Trophoblast cell (in vitro differentiated cells and primary cell): ENCODE measurements around the gene MMAB.

Experiments used
- DNase-seq, 2 donors: peaks; one replicate each; pipeline ENCODE4 v3.0.0-alpha.2; 2016
- H2AFZ ChIP-seq: 2 replicates; pipeline ENCODE4 v1.6.1; 2013; ENCODE audit warnings: low read length, moderate library complexity, mild to moderate bottlenecking; ENCODE audit not compliant: insufficient read depth, poor library complexity
- H2AK5ac ChIP-seq: 2 replicates; pipeline ENCODE4 v1.6.1; 2013; ENCODE audit warnings: mild to moderate bottlenecking, low read length
- H2BK120ac ChIP-seq: 2 replicates; pipeline ENCODE4 v1.6.1; 2013; ENCODE audit warnings: low read length, mild to moderate bottlenecking, moderate library complexity; ENCODE audit not compliant: insufficient read depth, poor library complexity
- H2BK12ac ChIP-seq: 2 replicates; pipeline ENCODE4 v1.6.1; 2013; ENCODE audit warnings: mild to moderate bottlenecking, low read length, moderate library complexity
- H2BK5ac ChIP-seq: 2 replicates; pipeline ENCODE4 v1.6.1; 2013; ENCODE audit warnings: low read length, low read depth, moderate library complexity, mild to moderate bottlenecking; ENCODE audit not compliant: poor library complexity
- H3K14ac ChIP-seq: 2 replicates; pipeline ENCODE4 v1.6.1; 2013; ENCODE audit warnings: mild to moderate bottlenecking, low read length
- H3K18ac ChIP-seq: 2 replicates; pipeline ENCODE4 v1.6.1; 2013; ENCODE audit warnings: mild to moderate bottlenecking, low read length
- H3K23ac ChIP-seq: 2 replicates; pipeline ENCODE4 v1.6.1; 2013; ENCODE audit warnings: low read length
- H3K27ac ChIP-seq: 2 replicates; pipeline ENCODE4 v1.5.1; 2013; ENCODE audit warnings: low read depth, mild to moderate bottlenecking, inconsistent platforms, low read length, moderate library complexity
- H3K27me3 ChIP-seq: 2 replicates; pipeline ENCODE4 v1.6.1; 2013; ENCODE audit warnings: inconsistent platforms, mild to moderate bottlenecking, low read length, moderate library complexity; ENCODE audit not compliant: insufficient read depth
- H3K36me3 ChIP-seq, 2 experiments: 1 replicate in 1 of 2; 2 replicates in 1 of 2; pipeline ENCODE4 v1.6.1; 2013; ENCODE audit warnings: low read length in 2 of 2, mild to moderate bottlenecking in 2 of 2, moderate library complexity in 1 of 2; ENCODE audit not compliant: insufficient read depth in 2 of 2, control insufficient read depth in 1 of 2
- H3K4ac ChIP-seq: 2 replicates; pipeline ENCODE4 v1.6.1; 2013; ENCODE audit warnings: low read depth, mild to moderate bottlenecking, low read length, moderate library complexity
- H3K4me1 ChIP-seq, 2 experiments: 1 replicate in 1 of 2; 2 replicates in 1 of 2; pipeline ENCODE4 v1.6.1; 2013; ENCODE audit warnings: low read length in 2 of 2, mild to moderate bottlenecking in 2 of 2, moderate library complexity in 1 of 2; ENCODE audit not compliant: insufficient read depth in 2 of 2, control insufficient read depth in 1 of 2
- H3K4me2 ChIP-seq: 2 replicates; pipeline ENCODE4 v1.6.1; 2013; ENCODE audit warnings: inconsistent platforms, mild to moderate bottlenecking, low read length, moderate library complexity
- H3K4me3 ChIP-seq: 2 replicates; pipeline ENCODE4 v1.5.1; 2013; ENCODE audit warnings: mild to moderate bottlenecking, low read depth, low read length, inconsistent platforms
- H3K79me1 ChIP-seq: one replicate; pipeline ENCODE4 v1.6.1; 2013; ENCODE audit warnings: low read length
- H3K79me2 ChIP-seq: 2 replicates; pipeline ENCODE4 v1.6.1; 2013; ENCODE audit warnings: low read length, mild to moderate bottlenecking; ENCODE audit not compliant: control insufficient read depth, insufficient read depth, poor library complexity
- H3K9ac ChIP-seq: 2 replicates; pipeline ENCODE4 v1.6.1; 2013; ENCODE audit warnings: mild to moderate bottlenecking, low read length
- H3K9me3 ChIP-seq: 2 replicates; pipeline ENCODE4 v1.6.1; 2013; ENCODE audit warnings: low read depth, mild to moderate bottlenecking, control low read depth, inconsistent platforms, low read length; ENCODE audit not compliant: insufficient read depth
- H4K12ac ChIP-seq: 2 replicates; pipeline ENCODE4 v1.6.1; 2013; ENCODE audit warnings: low read depth, mild to moderate bottlenecking, low read length, moderate library complexity
- H4K8ac ChIP-seq: 2 replicates; pipeline ENCODE4 v1.6.1; 2013; ENCODE audit warnings: low read depth, mild to moderate bottlenecking, low read length, moderate library complexity
- H4K91ac ChIP-seq: one replicate; pipeline ENCODE4 v1.6.1; 2013; ENCODE audit warnings: low read depth, mild to moderate bottlenecking, low read length, moderate library complexity
- WGBS: extraction: QIAGEN DNeasy Blood & Tissue Kit; methylation state at CpG from one replicate; pipeline ENCODE4 v1.1.7; 2013; ENCODE audit warnings: missing lambda C conversion rate; ENCODE audit not compliant: insufficient read length, insufficient coverage; ENCODE audit errors: extremely low coverage; 5-methylcytosine and 5-hydroxymethylcytosine counted together

Gene MMAB

DNA sequence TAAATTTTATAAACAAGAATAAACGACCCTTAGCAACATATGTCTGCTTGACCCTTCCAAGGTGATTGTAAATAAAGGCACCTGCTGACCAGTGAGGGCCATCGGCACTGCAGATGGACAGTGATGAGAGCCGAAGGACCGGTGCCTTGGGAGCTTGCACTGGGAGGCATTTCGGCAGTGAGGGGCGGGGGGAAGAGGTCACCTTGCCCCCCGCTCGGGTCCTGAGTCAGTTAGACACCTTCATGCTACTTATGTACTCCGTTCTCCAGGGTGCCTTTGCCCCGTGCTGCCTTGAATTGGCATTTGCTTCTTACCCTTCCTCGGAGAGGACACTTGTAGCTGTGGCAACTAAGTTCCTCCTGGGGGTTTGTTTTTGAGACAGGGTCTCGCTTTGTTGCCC, 23.0 kb downstream of the MMAB start:
- WGBS: no CpG with 5 or more reads among the region's 12 CpGs
- H3K4me3 ChIP-seq: no peak overlapping the region

DNA sequence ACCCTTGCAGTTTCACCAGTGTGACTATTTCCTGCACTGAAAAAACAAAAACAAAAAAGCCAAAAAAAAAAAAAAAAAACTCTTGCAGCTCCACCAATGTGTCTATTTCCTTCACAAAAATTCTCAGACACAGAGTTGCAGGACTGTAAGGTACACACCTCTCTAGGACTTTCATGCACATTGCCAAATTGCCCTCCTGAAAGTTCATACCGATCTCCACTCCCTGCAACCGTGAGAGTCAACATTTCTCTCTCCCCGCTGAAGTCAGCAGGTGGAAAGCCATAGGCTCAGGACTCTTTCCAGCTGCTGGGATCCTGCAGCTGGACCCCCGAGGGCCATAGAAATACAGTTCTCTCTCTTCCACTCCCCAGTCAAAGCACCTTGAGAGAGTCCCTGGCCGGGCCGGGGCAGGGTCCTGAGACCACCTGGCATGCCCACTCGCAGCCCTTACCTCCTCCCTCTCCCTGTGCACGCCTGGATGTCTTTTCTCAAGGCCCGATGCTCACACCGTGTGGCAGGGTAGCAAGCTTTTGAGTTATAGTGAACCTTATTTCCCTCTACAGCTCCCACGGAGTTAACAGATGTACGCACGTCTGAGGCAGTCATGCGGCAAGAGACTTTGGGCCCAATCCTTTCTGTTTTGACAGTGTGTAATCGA, 23.6 kb downstream of the MMAB start:
- no CpG with 5 or more reads among the region's 15 CpGs for WGBS
- H3K4me2 ChIP-seq: no peak overlapping the region
- H4K12ac ChIP-seq: no peak overlapping the region
- peaks cover 0 to 3% of the 10 kb centered on the region in 2 experiments for H3K4me1 ChIP-seq
- no peaks in the 10 kb centered on the region for H3K9me3 ChIP-seq
- no peak overlapping the region for H2BK120ac ChIP-seq
- no peak overlapping the region for H2BK5ac ChIP-seq
- no peak overlapping the region for H3K27ac ChIP-seq
- H3K23ac ChIP-seq: no peak overlapping the region
- H3K4me3 ChIP-seq: no peak overlapping the region
- no peak overlapping the region for H2AFZ ChIP-seq
- H4K8ac ChIP-seq: no peak overlapping the region
- no peak for DNase-seq
- H2AK5ac ChIP-seq: no peak overlapping the region
- no peak overlapping the region for H3K4ac ChIP-seq
- H3K27me3 ChIP-seq: no peaks in the 10 kb centered on the region
- no peaks in the 10 kb centered on the region for H3K79me1 ChIP-seq
- no peak overlapping the region for H3K14ac ChIP-seq
- H4K91ac ChIP-seq: no peak overlapping the region
- no peak overlapping the region for H3K9ac ChIP-seq
- no peaks in the 10 kb centered on the region for H3K36me3 ChIP-seq
- H3K18ac ChIP-seq: no peak overlapping the region
- H3K79me2 ChIP-seq: no peaks in the 10 kb centered on the region
- no peak overlapping the region for H2BK12ac ChIP-seq

More for the DNA sequence above, 23.0 kb downstream of the MMAB start:
- Histone ChIP-seq H2BK5ac (no peak overlapping the region), H3K14ac (no peak overlapping the region), H3K9ac (no peak overlapping the region), H3K4me1 (peaks cover 0 to under 1% of the 10 kb centered on the region in 2 experiments), H3K23ac (no peak overlapping the region), H2BK12ac (no peak overlapping the region), H3K4ac (no peak overlapping the region), H2AFZ (no peak overlapping the region), H3K36me3 (no peaks in the 10 kb centered on the region), H4K8ac (no peak overlapping the region), H4K12ac (no peak overlapping the region), H4K91ac (no peak overlapping the region), H3K9me3 (no peaks in the 10 kb centered on the region), H2BK120ac (no peak overlapping the region), H3K27ac (no peak overlapping the region), H2AK5ac (no peak overlapping the region), H3K79me1 (no peaks in the 10 kb centered on the region), H3K18ac (no peak overlapping the region), H3K4me2 (no peak overlapping the region), H3K79me2 (no peaks in the 10 kb centered on the region), H3K27me3 (no peaks in the 10 kb centered on the region)
- no peak for DNase-seq

DNA sequence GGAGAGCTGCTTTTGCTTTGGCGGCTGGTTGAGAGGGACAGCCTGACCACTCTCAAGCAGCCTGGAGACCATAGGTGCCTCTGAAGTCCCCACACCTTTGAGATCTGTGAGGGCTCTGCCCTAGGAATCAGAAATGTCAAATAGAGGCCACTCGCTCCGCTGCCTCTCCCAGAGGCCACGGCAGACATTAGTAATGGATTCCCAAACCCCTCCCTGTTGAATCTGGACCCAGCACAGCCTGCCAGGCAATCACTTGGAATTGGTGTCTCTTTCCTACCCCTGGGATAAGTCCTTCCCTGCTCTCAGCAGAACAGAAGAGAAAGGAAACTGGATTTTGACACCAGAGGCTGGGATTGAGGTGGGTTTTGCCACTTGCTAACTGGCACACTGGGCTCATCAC, 25.0 kb downstream of the MMAB start:
- H3K4ac ChIP-seq: no peak overlapping the region
- H2AFZ ChIP-seq: no peak overlapping the region
- H2BK120ac ChIP-seq: no peak overlapping the region

DNA sequence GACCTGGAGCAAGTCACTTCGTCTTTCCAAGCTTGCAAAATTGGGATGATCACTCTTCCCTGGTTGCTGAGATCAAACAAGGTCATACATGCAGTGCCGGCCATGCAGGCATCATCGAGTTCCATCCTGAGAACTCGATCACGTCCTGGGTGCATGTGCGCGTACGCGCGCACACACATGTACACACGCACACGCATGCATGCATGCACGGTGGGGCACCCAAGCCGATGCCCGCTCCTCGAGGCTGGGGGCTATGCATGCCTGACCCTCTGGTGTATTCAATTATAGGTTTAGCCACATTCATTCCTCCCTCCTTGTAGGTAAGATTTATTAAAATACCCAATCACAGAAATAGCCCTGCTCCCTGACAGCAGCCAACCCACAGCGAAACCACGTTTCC, 26.0 kb downstream of the MMAB start:
- Histone ChIP-seq H2BK12ac (no peak overlapping the region), H3K14ac (no peak overlapping the region), H2BK120ac (no peak overlapping the region), H3K9ac (no peak overlapping the region), H3K27ac (no peak overlapping the region), H3K4me3 (no peak overlapping the region), H3K79me1 (no peaks in the 10 kb centered on the region), H3K9me3 (no peaks in the 10 kb centered on the region), H2AK5ac (no peak overlapping the region), H2BK5ac (no peak overlapping the region), H3K4me1 (peaks cover 0 to 3% of the 10 kb centered on the region in 2 experiments), H3K23ac (no peak overlapping the region), H3K4ac (no peak overlapping the region), H4K12ac (no peak overlapping the region), H4K8ac (no peak overlapping the region), H3K79me2 (no peaks in the 10 kb centered on the region), H3K18ac (no peak overlapping the region), H2AFZ (no peak overlapping the region), H3K36me3 (no peaks in the 10 kb centered on the region), H3K4me2 (no peak overlapping the region), H3K27me3 (no peaks in the 10 kb centered on the region), H4K91ac (no peak overlapping the region)
- no CpG with 5 or more reads among the region's 18 CpGs for WGBS
- no peak for DNase-seq

More for the DNA sequence above, 25.0 kb downstream of the MMAB start:
- H3K36me3 ChIP-seq: no peaks in the 10 kb centered on the region
- H3K4me3 ChIP-seq: no peak overlapping the region
- H4K8ac ChIP-seq: no peak overlapping the region
- no peaks in the 10 kb centered on the region for H3K79me1 ChIP-seq
- H3K9ac ChIP-seq: no peak overlapping the region
- no peak overlapping the region for H3K23ac ChIP-seq
- no CpG with 5 or more reads among the region's 4 CpGs for WGBS
- no peak overlapping the region for H3K4me2 ChIP-seq
- no peaks in the 10 kb centered on the region for H3K79me2 ChIP-seq
- no peak overlapping the region for H2AK5ac ChIP-seq
- H3K18ac ChIP-seq: no peak overlapping the region
- no peak overlapping the region for H2BK5ac ChIP-seq
- H4K12ac ChIP-seq: no peak overlapping the region
- DNase-seq: no peak
- no peak overlapping the region for H3K14ac ChIP-seq
- H3K9me3 ChIP-seq: no peaks in the 10 kb centered on the region
- H2BK12ac ChIP-seq: no peak overlapping the region
- H3K27ac ChIP-seq: no peak overlapping the region
- H4K91ac ChIP-seq: no peak overlapping the region
- H3K27me3 ChIP-seq: no peaks in the 10 kb centered on the region
- peaks cover 0 to 3% of the 10 kb centered on the region in 2 experiments for H3K4me1 ChIP-seq
